PC-9 (cell line): ENCODE data around the gene DHFR2. TPM values are rescaled to one million over a fixed set of nuclear protein-coding genes. Genes with fewer than 3 reads are reported as not detected.

Source experiments
- BruUV-seq: library from RNA; stranded (reverse); fragments of 400-500 nt; replicated peaks from 2 replicates; lab custom pipeline; 2021; lab: Mats Ljungman, UMichigan
- CTCF ChIA-PET: fragments of 300-600 bp; sonication (Branson Sonifier 250); formaldehyde crosslinking; loops from one replicate; lab custom pipeline; 2022; ENCODE audit warnings: antibody characterized with exemption; lab: Charles Lee
- POLR2A ChIA-PET: fragments of 300-600 bp; sonication (Branson Sonifier 250); formaldehyde crosslinking; loops from one replicate; lab custom pipeline; 2022; ENCODE audit warnings: antibody characterized with exemption; ENCODE audit not compliant: unreplicated experiment; lab: Charles Lee
- DNase-seq, 2 experiments: peaks; one replicate each; pipeline versions ENCODE4 v3.0.0 to v3.0.0-alpha.2; 2015 to 2022; ENCODE audit warnings: mixed read lengths in 1 of 2
- H2AFZ ChIP-seq: fragments of 200-600 bp; sonication (generic); 2 replicates; pipeline ENCODE4 v1.8.1; 2017; ENCODE audit warnings: antibody characterized with exemption
- H3F3A ChIP-seq: fragments of 200-600 bp; sonication (generic); 2 replicates; pipeline ENCODE4 v1.8.1; 2017; ENCODE audit warnings: antibody characterized with exemption, mild to moderate bottlenecking, low read depth; ENCODE audit not compliant: insufficient read depth
- H3K27ac ChIP-seq: fragments of 200-600 bp; sonication (generic); 2 replicates; pipeline ENCODE4 v1.6.1; 2016; ENCODE audit warnings: mixed run types
- H3K27me3 ChIP-seq: fragments of 200-600 bp; sonication (generic); 2 replicates; pipeline ENCODE4 v1.6.1; 2016; ENCODE audit warnings: low read depth, mixed run types; ENCODE audit not compliant: insufficient read depth
- H3K36me3 ChIP-seq: fragments of 200-600 bp; sonication (generic); 2 replicates; pipeline ENCODE4 v1.6.1; 2016; ENCODE audit warnings: low read depth, mixed run types
- H3K4me1 ChIP-seq: fragments of 200-600 bp; sonication (generic); replicated peaks from 2 replicates; pipeline ENCODE4 v1.6.1; 2016; ENCODE audit warnings: mixed run types; ENCODE audit not compliant: insufficient read depth
- H3K4me2 ChIP-seq: fragments of 200-600 bp; sonication (generic); 2 replicates; pipeline ENCODE4 v1.6.1; 2017; ENCODE audit warnings: mixed run types
- H3K4me3 ChIP-seq: fragments of 200-600 bp; sonication (generic); 2 replicates; pipeline ENCODE4 v1.6.1; 2016; ENCODE audit warnings: mixed run types
- H3K79me2 ChIP-seq: fragments of 200-600 bp; sonication (generic); 2 replicates; pipeline ENCODE4 v1.6.1; 2017; ENCODE audit warnings: low read depth, mixed run types
- H3K9me2 ChIP-seq: fragments of 200-600 bp; sonication (generic); 2 replicates; pipeline ENCODE4 v1.8.1; 2017; ENCODE audit warnings: mild to moderate bottlenecking; ENCODE audit not compliant: insufficient read depth
- H3K9me3 ChIP-seq: fragments of 200-600 bp; sonication (generic); 2 replicates; pipeline ENCODE4 v1.8.1; 2016; ENCODE audit warnings: low read depth; ENCODE audit not compliant: insufficient read depth
- H4K20me1 ChIP-seq: fragments of 200-600 bp; sonication (generic); 2 replicates; pipeline ENCODE4 v1.8.1; 2017; ENCODE audit not compliant: insufficient read depth
- CTCF ChIP-seq: fragments of 200-600 bp; sonication (generic); conservative IDR thresholded peaks from 2 replicates; pipeline ENCODE4 v1.6.1; 2017; ENCODE audit warnings: mixed run types, antibody characterized with exemption, mild to moderate bottlenecking, moderate library complexity
- EZH2 ChIP-seq: fragments of 200-600 bp; sonication (generic); IDR thresholded peaks from 2 replicates; pipeline ENCODE4 v1.8.0; 2017; ENCODE audit warnings: antibody characterized with exemption, low read depth
- intact Hi-C: fragments of 100-400 bp; cut with micrococcal nuclease; formaldehyde crosslinking; loops from one replicate; pipeline ENCODE4 v1.10.0; 2022; ENCODE audit not compliant: unreplicated experiment
- total RNA-seq: library from RNA; stranded (reverse); gene quantifications from 2 replicates; pipeline ENCODE4 v1.2.3, GENCODE V29; 2021

Gene DHFR2
- total RNA-seq, 1 experiment from 2014 or later = 8.2 TPM

- intact Hi-C loops = no loop called here
- Histone ChIP-seq H3K9me3 (no peaks in the 10 kb centered on the region), H3K36me3 (no peaks in the 10 kb centered on the region), H3K4me2 (no peak overlapping the region), H3K9me2 (no peaks in the 10 kb centered on the region), H3K79me2 (no peaks in the 10 kb centered on the region), H3K4me3 (no peak overlapping the region), H4K20me1 (no peaks in the 10 kb centered on the region), H3K4me1 (no peaks in the 10 kb centered on the region), H3K27ac (no peak overlapping the region), H3F3A (no peaks in the 10 kb centered on the region), H2AFZ (no peak overlapping the region), H3K27me3 (no peaks in the 10 kb centered on the region)
- CTCF ChIA-PET = no interaction called here
- POLR2A ChIA-PET = no interaction called here
- BruUV-seq = no TSS peak
- TF ChIP-seq CTCF (no peak), EZH2 (no peak)
- DNase-seq = no peak
Measured at GRCh38 chr3:94011233-94011711, 51.4 kb downstream of the DHFR2 start.

GRCh38 chr3:94009608-94010007, 53.1 kb downstream of the DHFR2 start:
- Histone ChIP-seq H3K27ac (no peak overlapping the region), H2AFZ (no peak overlapping the region), H3K4me3 (no peak overlapping the region), H3K36me3 (no peaks in the 10 kb centered on the region), H4K20me1 (no peaks in the 10 kb centered on the region), H3K4me1 (peaks cover 2% of the 10 kb centered on the region; the same call in 1 of the 2 replicates), H3F3A (no peaks in the 10 kb centered on the region), H3K9me2 (no peaks in the 10 kb centered on the region), H3K79me2 (no peaks in the 10 kb centered on the region), H3K4me2 (no peak overlapping the region), H3K27me3 (no peaks in the 10 kb centered on the region), H3K9me3 (no peaks in the 10 kb centered on the region)
- ChIA-PET CTCF (no interaction called here), POLR2A (no interaction called here)
- BruUV-seq = no TSS peak
- no peak for DNase-seq
- intact Hi-C loops = loop anchor here (10.0 kb wide), 1 partner anchor 235 kb away; no protein-coding TSS in a partner anchor
- no peak for TF ChIP-seq EZH2
- no peak for TF ChIP-seq CTCF

- H3K27ac ChIP-seq = no peak overlapping the region
- H3K27me3 ChIP-seq = no peaks in the 10 kb centered on the region
- H3K36me3 ChIP-seq = no peaks in the 10 kb centered on the region
- no peaks in the 10 kb centered on the region for H4K20me1 ChIP-seq
- ChIA-PET POLR2A (no interaction called here), CTCF (no interaction called here)
- intact Hi-C loops = loop anchor here (10.0 kb wide), 1 partner anchor 237 kb away; no protein-coding TSS in a partner anchor
- H3K9me2 ChIP-seq = no peaks in the 10 kb centered on the region
- no peaks in the 10 kb centered on the region for H3K9me3 ChIP-seq
- peaks cover 8% of the 10 kb centered on the region; the same call in 1 of the 2 replicates for H3K4me1 ChIP-seq
- no peak overlapping the region for H3K4me2 ChIP-seq
- no TSS peak for BruUV-seq
- no peak overlapping the region for H2AFZ ChIP-seq
- no peaks in the 10 kb centered on the region for H3K79me2 ChIP-seq
- H3F3A ChIP-seq = no peaks in the 10 kb centered on the region
- DNase-seq = no peak
- no peak for TF ChIP-seq EZH2
- no peak for TF ChIP-seq CTCF
- no peak overlapping the region for H3K4me3 ChIP-seq
Measured at GRCh38 chr3:94008253-94008652, 54.5 kb downstream of the DHFR2 start.

Other genes with a start within 250 kb of the DHFR2 start
- 0.25 and 0.57 TPM in 2 replicates for gene PROS1, start 89.0 kb downstream of the DHFR2 start, total RNA-seq
- gene ARL13B, start 82.8 kb downstream of the DHFR2 start, total RNA-seq = 17.8 and 20.2 TPM in 2 replicates
- 3.4 and 5.5 TPM in 2 replicates for gene STX19, start 34.3 kb downstream of the DHFR2 start, total RNA-seq
- 18.8 and 19.8 TPM in 2 replicates for gene NSUN3, start 145 bp upstream of the DHFR2 start, total RNA-seq